H1 (cell line): Measurements from ENCODE around the gene ACAP2. TPM values are rescaled to one million over a fixed set of nuclear protein-coding genes. Genes with fewer than 3 reads are reported as not detected.

ENCODE experiments used
- CEBPB ChIP-seq: IDR thresholded peaks from 2 replicates; pipeline ENCODE4 v1.6.1; 2012; ENCODE audit warnings: low read depth, low read length
- EGR1 ChIP-seq: IDR thresholded peaks from 2 replicates; pipeline ENCODE4 v1.6.1; 2011; ENCODE audit warnings: low read depth, low read length, borderline replicate concordance
- polyA plus RNA-seq, 7 experiments: library from polyadenylated mRNA; depleted of rRNA in 3 of 7; stranded (reverse) in 5 of 7; unstranded in 2 of 7; fragments of >200 nt in 5 of 7; fragments of 200-250 nt in 2 of 7; gene quantifications; 1 replicate in 5 of 7; 2 replicates in 1 of 7; 4 replicates in 1 of 7; pipeline versions ENCODE4 v1.2.1 to v1.2.3, GENCODE V29; 2011 to 2013; ENCODE audit warnings: missing spikeins in 2 of 7, mixed read lengths in 2 of 7
- total RNA-seq: library from RNA; stranded (reverse); fragmentation: NEBNext Ultra II Directional; extraction: Animal tissue kit (Norgen Biotek cat#: 25700); gene quantifications from 2 replicates; pipeline ENCODE4 v1.2.1, GENCODE V29; 2021
- TF ChIP-seq, protein P1 (sequence below): IDR thresholded peaks from 2 replicates; pipeline ENCODE4 v1.6.1; 2012; ENCODE audit warnings: inconsistent platforms

Gene ACAP2
- total and polyA plus RNA-seq, 2 of the 8 experiments (the other 6 are each of a cell fraction or from before 2014, with no cell fraction given): 7.7 to 37.3 TPM

- TF ChIP-seq, protein P1, sequence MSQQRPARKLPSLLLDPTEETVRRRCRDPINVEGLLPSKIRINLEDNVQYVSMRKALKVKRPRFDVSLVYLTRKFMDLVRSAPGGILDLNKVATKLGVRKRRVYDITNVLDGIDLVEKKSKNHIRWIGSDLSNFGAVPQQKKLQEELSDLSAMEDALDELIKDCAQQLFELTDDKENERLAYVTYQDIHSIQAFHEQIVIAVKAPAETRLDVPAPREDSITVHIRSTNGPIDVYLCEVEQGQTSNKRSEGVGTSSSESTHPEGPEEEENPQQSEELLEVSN: no peak
- TF ChIP-seq CEBPB: no peak
- no peak for TF ChIP-seq EGR1
Measured at GRCh38 chr3:195251336-195252065, 191.3 kb downstream of the ACAP2 start (continued).
